ENCODE data around the gene SPATA4. TPM values are rescaled to one million over a fixed set of nuclear protein-coding genes. Genes with fewer than 3 reads are reported as not detected.

The SPATA4 gene
- polyA plus RNA-seq, 1 of the 3 experiments (the other 2 are of a cell fraction), result 0.21 TPM

GRCh38 chr4:176185051-176185450 lies 10.3 kb downstream of the SPATA4 start:
- Histone ChIP-seq H3K4me3 (ENCODE audit: low read depth in 2 of 2, low read length in 1 of 2) (no peak overlapping the region), H3K36me3 (replicated peaks in 1 of 2; ENCODE audit: control insufficient read depth in 1 of 2, insufficient read depth in 2 of 2, low read length in 1 of 2) (no peaks in the 10 kb centered on the region), H3K9me3 (no peaks in the 10 kb centered on the region), H3F3A (replicated peaks; ENCODE audit: insufficient read depth) (no peaks in the 10 kb centered on the region), H3K9me2 (no peaks in the 10 kb centered on the region), H3K27ac (ENCODE audit: low read depth in 2 of 2, low read length in 1 of 2) (no peak overlapping the region), H3K4me1 (ENCODE audit: control insufficient read depth in 1 of 2, insufficient read depth in 2 of 2, low read depth in 1 of 2, low read length in 1 of 2) (peaks cover 0 to 4% of the 10 kb centered on the region in 2 experiments; a peak in 2 of 4 replicates), H2AFZ (ENCODE audit: low read depth) (no peak overlapping the region), H3K27me3 (ENCODE audit: insufficient read depth) (no peaks in the 10 kb centered on the region), H3K9ac (no peak overlapping the region), H3K4me2 (no peak overlapping the region), H3K79me2 (ENCODE audit: insufficient read depth) (no peaks in the 10 kb centered on the region), H4K20me1 (ENCODE audit: insufficient read depth) (no peaks in the 10 kb centered on the region)
- WGBS (ENCODE audit: low lambda C conversion rate), result 20% methylated on average over 1 of the region's 1 CpG
- POLR2A ChIA-PET, result no interaction called here
- CTCF ChIA-PET, result no interaction called here
- TF ChIP-seq IRF3 (IDR thresholded peaks at IDR 0.05; ENCODE audit: low read depth, low read length) (no peak), FOSL2 (IDR thresholded peaks at IDR 0.05; ENCODE audit: borderline replicate concordance, low read depth) (0 out of 2 replicates have a peak, but pooled peaks have one; percentile 4), ELF1 (IDR thresholded peaks at IDR 0.05) (no peak), PBX3 (IDR thresholded peaks at IDR 0.05) (peak; percentile 6; the same call in 1 of the 2 replicates), POLR2AphosphoS5 (IDR thresholded peaks at IDR 0.05; ENCODE audit: low read depth, low read length) (no peak), TCF12 (IDR thresholded peaks at IDR 0.05) (no peak), RCOR1 (IDR thresholded peaks at IDR 0.05; ENCODE audit: low read length) (no peak)
- no peak for DNase-seq

GRCh38 chr4:176163041-176163440 lies 32.3 kb downstream of the SPATA4 start:
- Histone ChIP-seq H3K9ac (no peak overlapping the region), H2AFZ (ENCODE audit: low read depth) (no peak overlapping the region), H3K9me2 (no peaks in the 10 kb centered on the region; the same call in 1 of the 2 replicates), H3K9me3 (no peaks in the 10 kb centered on the region), H3F3A (replicated peaks; ENCODE audit: insufficient read depth) (no peaks in the 10 kb centered on the region), H4K20me1 (ENCODE audit: insufficient read depth) (no peaks in the 10 kb centered on the region), H3K27me3 (ENCODE audit: insufficient read depth) (no peaks in the 10 kb centered on the region), H3K79me2 (ENCODE audit: insufficient read depth) (no peaks in the 10 kb centered on the region), H3K36me3 (replicated peaks in 1 of 2; ENCODE audit: control insufficient read depth in 1 of 2, insufficient read depth in 2 of 2, low read length in 1 of 2) (no peaks in the 10 kb centered on the region), H3K27ac (ENCODE audit: low read depth in 2 of 2, low read length in 1 of 2) (no peak overlapping the region), H3K4me1 (ENCODE audit: control insufficient read depth in 1 of 2, insufficient read depth in 2 of 2, low read depth in 1 of 2, low read length in 1 of 2) (no peaks in the 10 kb centered on the region), H3K4me2 (no peak overlapping the region), H3K4me3 (ENCODE audit: low read depth in 2 of 2, low read length in 1 of 2) (no peak overlapping the region)
- DNase-seq, result no peak
- ChIA-PET POLR2A (no interaction called here), CTCF (interaction anchor here (0.8 to 2.1 kb wide), 2 partner anchors 67 to 178 kb away, joined by 3 to 5 read pairs; no protein-coding TSS in a partner anchor)
- 98% methylated on average over 3 of the region's 3 CpGs for WGBS (ENCODE audit: low lambda C conversion rate)
- TF ChIP-seq MXI1 (IDR thresholded peaks at IDR 0.05; ENCODE audit: low read depth, low read length) (no peak), REST (IDR thresholded peaks at IDR 0.05; ENCODE audit: low read depth, low read length) (no peak), TCF12 (IDR thresholded peaks at IDR 0.05) (no peak), USF2 (IDR thresholded peaks at IDR 0.05; ENCODE audit: borderline replicate concordance, low read depth, low read length) (no peak), NFIC (IDR thresholded peaks at IDR 0.05; ENCODE audit: borderline replicate concordance) (no peak), CHD2 (IDR thresholded peaks at IDR 0.05; ENCODE audit: low read length, partially characterized antibody) (no peak), RXRA (IDR thresholded peaks at IDR 0.05; ENCODE audit: borderline replicate concordance, low read depth) (no peak), MEF2A (IDR thresholded peaks at IDR 0.05; ENCODE audit: borderline replicate concordance, low read depth) (no peak), GABPA (IDR thresholded peaks at IDR 0.05; ENCODE audit: low read depth) (no peak), TAF1 (IDR thresholded peaks at IDR 0.05; ENCODE audit: borderline replicate concordance, low read depth, low read length) (no peak), USF1 (IDR thresholded peaks at IDR 0.05; ENCODE audit: borderline replicate concordance, low read depth) (no peak), FOXM1 (IDR thresholded peaks at IDR 0.05; ENCODE audit: low read depth) (no peak), CTCF (IDR thresholded peaks at IDR 0.05) (no peak), NRF1 (IDR thresholded peaks at IDR 0.05; ENCODE audit: low read depth, low read length) (no peak)

Data from SK-N-SH (cell line).